ENCODE data around the gene CDK9. TPM values are rescaled to one million over a fixed set of nuclear protein-coding genes. Genes with fewer than 3 reads are reported as not detected.

CDK9 gene
- polyA plus RNA-seq, 1 experiment = 34.4 TPM

GRCh38 chr9:127751269-127752054, 34.4 kb upstream of the CDK9 start:
- peaks cover 30% of the 10 kb centered on the region for H3K27me3 ChIP-seq (ENCODE audit: control insufficient read depth, insufficient read depth, low read length)
- no peak overlapping the region for H3K4me3 ChIP-seq (ENCODE audit: low read depth, low read length)
- TF ChIP-seq CTCF (IDR thresholded peaks at IDR 0.05; ENCODE audit: insufficient read depth, low read depth, low read length) = no peak
- ChIA-PET POLR2A (no interaction called here), CTCF (interaction anchor here (0.8 kb wide), 1 partner anchor 16 kb away, joined by 3 read pairs; the partner anchor contains the start of gene TOR2A)
- no peaks in the 10 kb centered on the region for H3K36me3 ChIP-seq (ENCODE audit: control insufficient read depth, insufficient read depth, low read length)
- no peak for DNase-seq (ENCODE audit: low read depth)

GRCh38 chr9:127753148-127753547, 32.7 kb upstream of the CDK9 start:
- CTCF ChIA-PET = interaction anchor here (0.7 kb wide), 1 partner anchor 9 kb away, joined by 3 read pairs; no protein-coding TSS in a partner anchor
- no peak for TF ChIP-seq CTCF (IDR thresholded peaks at IDR 0.05; ENCODE audit: insufficient read depth, low read depth, low read length)
- POLR2A ChIA-PET = no interaction called here
- H3K36me3 ChIP-seq (ENCODE audit: control insufficient read depth, insufficient read depth, low read length) = no peaks in the 10 kb centered on the region
- H3K4me3 ChIP-seq (ENCODE audit: low read depth, low read length) = no peak overlapping the region
- peaks cover 26% of the 10 kb centered on the region for H3K27me3 ChIP-seq (ENCODE audit: control insufficient read depth, insufficient read depth, low read length)
- no peak for DNase-seq (ENCODE audit: low read depth)

- TF ChIP-seq CTCF (IDR thresholded peaks at IDR 0.05; ENCODE audit: insufficient read depth, low read depth, low read length) = no peak
- POLR2A ChIA-PET = no interaction called here
- DNase-seq (ENCODE audit: low read depth) = no peak
- Histone ChIP-seq H3K27me3 (ENCODE audit: control insufficient read depth, insufficient read depth, low read length) (peaks cover 26% of the 10 kb centered on the region), H3K4me3 (ENCODE audit: low read depth, low read length) (no peak overlapping the region), H3K36me3 (ENCODE audit: control insufficient read depth, insufficient read depth, low read length) (no peaks in the 10 kb centered on the region)
- CTCF ChIA-PET = no interaction called here
These were observed 32.2 kb upstream of the CDK9 start for GRCh38 chr9:127753622-127754021.

GRCh38 chr9:127754099-127755060, 31.5 kb upstream of the CDK9 start:
- DNase-seq (ENCODE audit: low read depth) = no peak
- ChIA-PET CTCF (no interaction called here), POLR2A (no interaction called here)
- TF ChIP-seq CTCF (IDR thresholded peaks at IDR 0.05; ENCODE audit: insufficient read depth, low read depth, low read length) = no peak
- no peaks in the 10 kb centered on the region for H3K36me3 ChIP-seq (ENCODE audit: control insufficient read depth, insufficient read depth, low read length)
- peaks cover 24% of the 10 kb centered on the region for H3K27me3 ChIP-seq (ENCODE audit: control insufficient read depth, insufficient read depth, low read length)
- no peak overlapping the region for H3K4me3 ChIP-seq (ENCODE audit: low read depth, low read length)

All from BJ (cell line).